Lower leg skin (tissue), 4 donors: ENCODE results near the gene MRPL39. TPM values are rescaled to one million over a fixed set of nuclear protein-coding genes. Genes with fewer than 3 reads are reported as not detected.
"Not testable (repeated sequence)": the region's sequence is repeated elsewhere in the genome, so short reads cannot be mapped to it uniquely, and the experiment has no call there.

Source experiments
- DNase-seq, 2 donors: peaks; one replicate each; pipeline ENCODE4 v3.0.0-alpha.2; 2019; ENCODE audit warnings: low spot score in 2 of 2
- H3K4me3 ChIP-seq: fragments of 200-600 bp; sonication (generic); 2 replicates; pipeline ENCODE4 v1.5.1; 2017; ENCODE audit warnings: mild to moderate bottlenecking, low read depth; ENCODE audit not compliant: poor library complexity, severe bottlenecking
- POLR2A ChIP-seq, 2 donors: fragments of 450-650 bp; IDR thresholded peaks; one replicate each; pipeline ENCODE4 v1.6.1; 2016 to 2017; ENCODE audit warnings: antibody characterized with exemption in 2 of 2, mild to moderate bottlenecking in 1 of 2, moderate library complexity in 1 of 2
- WGBS, 2 donors: methylation state at CpG; one replicate each; pipeline ENCODE4 v1.1.5; 2018; 5-methylcytosine and 5-hydroxymethylcytosine counted together
- intact Hi-C: fragments of 100-400 bp; cut with DNase I; formaldehyde crosslinking; loops from one replicate; pipeline ENCODE4 v1.15.0; 2023; ENCODE audit warnings: low total_unique reads
- total RNA-seq, 4 donors: library from RNA; depleted of rRNA; stranded (reverse); fragments of >200 nt; gene quantifications; one replicate each; pipeline ENCODE4 v1.1.0, GENCODE V29; 2016
- TF ChIP-seq, protein P1 (sequence below), 3 donors: fragments of 450-650 bp; IDR thresholded peaks; one replicate each; pipeline ENCODE4 v1.5.1; 2016; ENCODE audit warnings: antibody characterized with exemption in 3 of 3, mild to moderate bottlenecking in 3 of 3, moderate library complexity in 2 of 3

Gene MRPL39
- total RNA-seq, 4 donors from 2014 or later: 18.0 to 26.5 (median 21.4) TPM

DNA sequence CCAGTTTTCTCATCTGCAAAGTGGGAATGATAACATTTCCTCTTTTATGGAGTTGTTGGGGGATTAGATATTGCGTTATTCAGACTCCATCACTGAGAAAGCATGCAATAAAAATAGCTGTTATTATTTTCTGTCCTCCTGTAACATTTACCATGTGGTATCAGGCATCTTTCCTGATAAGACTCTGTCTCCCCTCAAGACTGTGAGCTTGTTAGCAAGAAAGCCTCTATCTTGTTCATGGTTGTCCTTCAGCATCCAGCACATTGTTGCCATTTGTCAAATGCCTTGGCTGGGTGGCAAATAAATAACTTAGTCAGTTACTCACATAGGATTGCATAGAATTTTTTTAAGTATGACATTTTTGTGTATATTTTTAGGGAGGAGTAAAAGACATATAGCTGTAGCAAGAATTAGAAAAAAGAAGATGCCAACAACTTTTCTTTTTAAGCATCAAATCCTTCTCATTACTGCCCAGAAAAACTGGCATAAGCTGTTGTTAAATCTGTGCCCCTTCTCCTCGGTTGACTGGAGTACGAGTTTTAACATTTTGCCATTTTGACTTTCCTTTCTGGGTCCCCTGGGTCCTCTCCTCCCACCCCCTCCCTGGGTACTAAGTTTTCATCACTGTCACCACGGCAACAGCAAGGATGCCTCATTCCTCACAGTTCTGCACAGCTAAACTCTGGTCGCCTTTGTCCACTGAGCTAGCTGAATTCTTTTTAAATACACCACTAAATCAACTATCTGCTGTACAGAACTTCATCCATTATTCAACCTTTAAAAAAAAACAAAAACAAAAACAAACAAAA is 30.8 kb upstream of the MRPL39 start:
- H3K4me3 ChIP-seq: no peak overlapping the region
- no peak for DNase-seq
- TF ChIP-seq, protein P1, sequence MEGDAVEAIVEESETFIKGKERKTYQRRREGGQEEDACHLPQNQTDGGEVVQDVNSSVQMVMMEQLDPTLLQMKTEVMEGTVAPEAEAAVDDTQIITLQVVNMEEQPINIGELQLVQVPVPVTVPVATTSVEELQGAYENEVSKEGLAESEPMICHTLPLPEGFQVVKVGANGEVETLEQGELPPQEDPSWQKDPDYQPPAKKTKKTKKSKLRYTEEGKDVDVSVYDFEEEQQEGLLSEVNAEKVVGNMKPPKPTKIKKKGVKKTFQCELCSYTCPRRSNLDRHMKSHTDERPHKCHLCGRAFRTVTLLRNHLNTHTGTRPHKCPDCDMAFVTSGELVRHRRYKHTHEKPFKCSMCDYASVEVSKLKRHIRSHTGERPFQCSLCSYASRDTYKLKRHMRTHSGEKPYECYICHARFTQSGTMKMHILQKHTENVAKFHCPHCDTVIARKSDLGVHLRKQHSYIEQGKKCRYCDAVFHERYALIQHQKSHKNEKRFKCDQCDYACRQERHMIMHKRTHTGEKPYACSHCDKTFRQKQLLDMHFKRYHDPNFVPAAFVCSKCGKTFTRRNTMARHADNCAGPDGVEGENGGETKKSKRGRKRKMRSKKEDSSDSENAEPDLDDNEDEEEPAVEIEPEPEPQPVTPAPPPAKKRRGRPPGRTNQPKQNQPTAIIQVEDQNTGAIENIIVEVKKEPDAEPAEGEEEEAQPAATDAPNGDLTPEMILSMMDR (IDR thresholded peaks at IDR 0.05): no peak
- no peak for TF ChIP-seq POLR2A (IDR thresholded peaks at IDR 0.05)
- 48 to 55% methylated on average over 5 of the region's 5 CpGs for WGBS, 2 donors
- intact Hi-C loops: no loop called here

DNA sequence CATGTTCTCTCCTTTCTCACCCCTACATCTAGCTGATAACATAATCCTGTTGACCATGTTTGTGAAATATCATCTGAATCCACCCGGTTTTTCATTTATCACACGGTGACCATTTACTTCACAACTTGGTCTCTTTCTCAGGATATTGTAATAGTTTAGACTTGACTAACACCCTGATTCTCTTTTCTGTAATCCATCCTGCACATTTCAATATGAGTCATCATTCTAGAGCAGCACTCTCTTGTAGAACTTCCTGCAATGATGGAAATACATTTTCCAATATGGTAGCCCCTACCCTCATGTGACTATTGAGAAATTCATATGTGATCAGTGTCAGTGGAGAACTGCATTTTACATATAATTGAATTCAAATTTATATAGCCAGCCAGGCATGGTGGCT is 29.4 kb upstream of the MRPL39 start:
- intact Hi-C loops: no loop called here
- WGBS, 2 donors: 86 to 87% methylated on average over 2 of the region's 2 CpGs
- no peak for DNase-seq
- H3K4me3 ChIP-seq: no peak overlapping the region
- TF ChIP-seq POLR2A (IDR thresholded peaks at IDR 0.05): no peak
- TF ChIP-seq, protein P1 (IDR thresholded peaks at IDR 0.05): no peak

DNA sequence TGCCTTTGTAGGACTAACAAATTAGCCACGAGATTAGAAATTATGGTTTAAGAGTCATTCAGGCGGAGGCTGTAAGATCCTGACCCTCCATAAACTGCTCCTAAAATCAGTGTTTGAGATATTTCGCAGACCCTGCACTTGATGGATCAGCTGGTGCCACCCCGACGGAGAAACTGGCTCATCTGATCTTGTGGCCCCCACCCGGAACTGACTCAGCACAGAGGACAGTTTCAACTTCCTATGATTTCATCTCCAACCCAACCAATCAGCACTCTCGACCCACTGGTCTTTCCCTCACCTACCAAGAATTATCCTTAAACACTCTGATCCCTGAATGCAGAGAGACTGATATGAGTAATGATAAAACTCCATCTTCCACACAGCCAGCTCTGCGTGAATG is 28.0 kb upstream of the MRPL39 start:
- intact Hi-C loops: no loop called here
- no peak for DNase-seq
- 70 to 73% methylated on average over 8 of the region's 8 CpGs for WGBS, 2 donors
- H3K4me3 ChIP-seq: no peak overlapping the region
- TF ChIP-seq POLR2A (IDR thresholded peaks at IDR 0.05): no peak
- TF ChIP-seq, protein P1 (IDR thresholded peaks at IDR 0.05): no peak

DNA sequence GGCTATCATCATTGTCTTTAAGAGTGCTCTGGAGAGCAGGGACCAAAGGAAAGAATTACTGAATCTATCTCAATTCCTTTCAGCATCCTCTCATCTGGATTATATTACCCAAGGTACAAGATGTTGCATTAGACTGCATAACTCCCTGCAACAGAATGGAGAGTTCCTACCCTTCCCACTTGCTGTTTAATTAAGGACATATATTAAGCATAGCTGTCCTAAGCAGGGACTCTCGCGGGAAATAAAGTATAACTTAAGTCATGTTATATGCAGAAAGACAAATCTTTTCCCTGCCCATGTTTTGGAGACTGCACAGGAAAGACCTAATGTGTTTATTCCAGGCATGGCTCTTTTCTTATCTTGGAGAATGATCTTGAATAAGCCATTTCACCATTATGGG is 25.0 kb upstream of the MRPL39 start:
- H3K4me3 ChIP-seq: no peak overlapping the region
- TF ChIP-seq, protein P1 (IDR thresholded peaks at IDR 0.05): no peak
- TF ChIP-seq POLR2A (IDR thresholded peaks at IDR 0.05): no peak
- no peak for DNase-seq
- intact Hi-C loops: no loop called here
- WGBS, 2 donors: 89 to 90% methylated on average over 2 of the region's 2 CpGs

DNA sequence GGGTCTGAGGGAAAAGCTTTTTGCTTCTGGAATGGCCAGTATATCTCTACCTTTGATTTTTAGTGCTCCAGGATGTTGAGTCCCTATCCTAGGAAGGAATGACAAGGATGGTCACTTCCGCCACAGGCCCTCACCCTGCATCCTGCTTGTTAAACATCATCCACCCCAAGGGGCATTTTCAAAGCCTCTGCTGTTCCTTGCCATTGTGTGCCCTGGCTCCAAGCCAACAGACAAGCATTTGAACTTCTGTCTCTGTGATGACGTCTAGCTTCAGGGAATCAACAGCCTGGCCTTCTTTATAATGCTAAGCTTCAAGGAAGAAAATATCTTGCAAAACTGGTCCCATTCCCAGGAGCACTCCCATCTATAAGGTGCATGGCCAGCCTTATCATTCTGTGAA is 19.5 kb upstream of the MRPL39 start:
- DNase-seq: peak in 1 of 2 donors; percentile 22
- 48 to 61% methylated on average over 2 of the region's 2 CpGs for WGBS, 2 donors
- TF ChIP-seq, protein P1 (IDR thresholded peaks at IDR 0.05): no peak
- TF ChIP-seq POLR2A (IDR thresholded peaks at IDR 0.05): no peak
- intact Hi-C loops: no loop called here
- no peak overlapping the region for H3K4me3 ChIP-seq

DNA sequence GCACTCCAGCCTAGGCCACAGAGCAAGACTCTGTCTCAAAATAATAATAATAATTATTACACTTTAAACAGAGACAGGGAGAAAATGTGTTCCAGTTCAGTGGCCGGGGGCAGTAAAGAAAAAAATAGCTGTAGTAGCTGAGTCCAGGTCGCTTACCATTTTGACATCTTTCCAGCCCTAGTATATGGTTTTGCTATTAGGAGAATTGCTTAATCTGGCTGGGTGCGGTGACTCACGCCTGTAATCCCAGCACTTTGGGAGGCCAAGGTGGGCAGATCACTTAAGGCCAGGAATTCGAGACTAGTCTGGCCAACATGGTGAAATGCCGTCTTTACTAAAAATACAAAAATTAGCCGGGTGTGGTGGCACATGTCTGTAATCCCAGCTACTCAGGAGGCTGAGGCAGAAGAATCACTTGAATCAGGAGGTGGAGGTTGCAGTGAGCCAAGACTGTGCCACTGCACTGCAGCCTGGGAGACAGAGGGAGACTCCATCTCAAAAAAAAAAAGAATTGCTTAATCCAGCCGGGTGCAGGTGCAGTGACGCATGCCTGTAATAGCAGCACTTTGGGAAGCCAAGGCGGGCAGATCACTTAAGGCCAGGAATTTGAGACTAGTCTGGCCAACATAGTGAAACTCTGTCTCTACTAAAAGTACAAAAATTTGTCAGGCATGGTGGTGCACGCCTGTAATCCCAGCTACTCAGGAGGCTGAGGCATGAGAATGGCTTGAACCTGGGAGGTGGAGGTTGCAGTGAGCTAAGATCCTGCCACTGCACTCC is 18.7 kb upstream of the MRPL39 start:
- H3K4me3 ChIP-seq, DNase-seq, intact Hi-C loops: not testable (repeated sequence)
- 88 to 91% methylated on average over 11 of the region's 11 CpGs for WGBS, 2 donors
